SK-N-SH treated with all-trans-retinoic acid at 6 μM for 48 hours (cell line): ENCODE results near the gene CAVIN1.

Experiments used
- CSDC2 ChIP-seq: fragments of 250-450 bp; sonication (Bioruptor Pico); IDR thresholded peaks from 2 replicates; pipeline ENCODE4 v1.5.0; 2020; ENCODE audit warnings: mild to moderate bottlenecking, moderate library complexity
- ESRRG ChIP-seq: fragments of 250-450 bp; sonication (Bioruptor Pico); IDR thresholded peaks from 2 replicates; pipeline ENCODE4 v1.6.1; 2021; ENCODE audit warnings: mild to moderate bottlenecking
- TOX ChIP-seq: fragments of 250-450 bp; sonication (Bioruptor Pico); IDR thresholded peaks from 2 replicates; pipeline ENCODE4 v1.8.0; 2021; ENCODE audit warnings: mild to moderate bottlenecking, moderate library complexity, borderline replicate concordance
- ZNF70 ChIP-seq: fragments of 450-650 bp; formaldehyde crosslinking; IDR thresholded peaks from 2 replicates; pipeline ENCODE4 v1.5.0; 2020; ENCODE audit warnings: mild to moderate bottlenecking, moderate library complexity

DNA sequence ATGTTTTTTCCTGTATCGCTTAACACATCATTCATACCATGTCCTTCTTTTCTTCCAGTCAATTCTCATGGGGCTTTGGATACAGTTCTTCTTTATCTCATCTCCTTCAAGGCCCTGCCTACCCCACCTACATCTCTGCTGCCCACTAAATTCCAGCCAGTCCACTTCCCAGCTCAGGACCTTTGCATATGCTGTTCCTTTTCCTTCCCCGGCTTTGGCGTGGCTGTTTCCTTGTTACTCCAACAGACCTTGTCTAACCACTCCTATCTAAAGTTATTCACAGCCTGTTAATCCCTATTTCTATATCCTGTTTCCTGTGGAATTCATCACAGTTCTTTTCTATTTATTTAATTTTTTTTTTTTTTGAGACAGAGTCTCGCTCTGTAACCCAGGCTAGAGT is 28.2 kb downstream of the CAVIN1 start:
- no peak for TF ChIP-seq CSDC2 (CRISPR knock-in tag)
- TF ChIP-seq TOX (CRISPR knock-in tag): no peak
- no peak for TF ChIP-seq ZNF70 (CRISPR knock-in tag)
- no peak for TF ChIP-seq ESRRG (CRISPR knock-in tag)
